Measurements from ENCODE around the gene TRIM2. TPM values are rescaled to one million over a fixed set of nuclear protein-coding genes. Genes with fewer than 3 reads are reported as not detected.

The TRIM2 gene
- total RNA-seq, 2 donors from 2014 or later: 54.5 to 70.4 TPM

DNA sequence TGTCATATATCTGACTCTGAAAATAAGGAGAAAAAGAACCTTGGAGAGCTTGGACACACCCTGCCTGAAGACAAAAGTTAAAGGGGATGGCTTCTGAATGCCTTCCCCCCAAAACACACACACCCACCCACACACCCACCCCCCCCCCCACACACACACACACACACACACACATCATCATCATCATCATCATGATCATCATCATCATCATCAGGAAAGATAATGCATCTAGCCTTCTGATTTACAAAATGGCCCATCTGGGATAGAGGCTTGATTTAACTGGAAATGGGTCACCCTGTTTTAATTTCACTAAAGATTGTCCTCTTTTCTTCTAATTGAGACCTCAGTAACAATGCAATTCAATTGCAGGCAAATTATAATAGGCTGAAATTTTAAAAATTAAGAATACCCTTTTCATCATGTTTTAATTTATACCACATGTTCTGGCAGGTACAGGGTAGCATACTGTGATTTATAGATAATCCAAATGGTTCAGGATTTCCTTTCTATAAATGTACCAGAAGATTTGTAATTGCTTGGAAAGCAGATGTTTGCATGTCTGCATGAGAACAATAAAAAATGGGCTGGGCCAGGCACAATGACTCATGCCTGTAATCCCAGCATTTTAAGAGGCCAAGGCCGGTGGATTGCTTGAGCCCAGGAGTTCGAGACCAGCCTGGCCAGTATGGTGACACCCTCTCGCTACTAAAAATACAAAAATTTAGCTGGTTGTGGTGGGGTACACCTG, 56.5 kb downstream of the TRIM2 start:
- 32% methylated on average over 3 of the region's 3 CpGs for whole genome bisulfite sequencing
- Histone ChIP-seq H3K36me3 (no peaks in the 10 kb centered on the region), H3K27ac (no peak overlapping the region), H3K9me3 (no peaks in the 10 kb centered on the region), H3K4me1 (replicated peaks) (no peaks in the 10 kb centered on the region), H3K4me3 (no peak overlapping the region), H3K27me3 (replicated peaks; ENCODE audit: insufficient read depth) (no peaks in the 10 kb centered on the region)
- no peak for DNase-seq (ENCODE audit: low spot score)
- peak; percentile 8 for TF ChIP-seq POLR2AphosphoS5 (IDR thresholded peaks at IDR 0.05)
- TF ChIP-seq, protein P1, sequence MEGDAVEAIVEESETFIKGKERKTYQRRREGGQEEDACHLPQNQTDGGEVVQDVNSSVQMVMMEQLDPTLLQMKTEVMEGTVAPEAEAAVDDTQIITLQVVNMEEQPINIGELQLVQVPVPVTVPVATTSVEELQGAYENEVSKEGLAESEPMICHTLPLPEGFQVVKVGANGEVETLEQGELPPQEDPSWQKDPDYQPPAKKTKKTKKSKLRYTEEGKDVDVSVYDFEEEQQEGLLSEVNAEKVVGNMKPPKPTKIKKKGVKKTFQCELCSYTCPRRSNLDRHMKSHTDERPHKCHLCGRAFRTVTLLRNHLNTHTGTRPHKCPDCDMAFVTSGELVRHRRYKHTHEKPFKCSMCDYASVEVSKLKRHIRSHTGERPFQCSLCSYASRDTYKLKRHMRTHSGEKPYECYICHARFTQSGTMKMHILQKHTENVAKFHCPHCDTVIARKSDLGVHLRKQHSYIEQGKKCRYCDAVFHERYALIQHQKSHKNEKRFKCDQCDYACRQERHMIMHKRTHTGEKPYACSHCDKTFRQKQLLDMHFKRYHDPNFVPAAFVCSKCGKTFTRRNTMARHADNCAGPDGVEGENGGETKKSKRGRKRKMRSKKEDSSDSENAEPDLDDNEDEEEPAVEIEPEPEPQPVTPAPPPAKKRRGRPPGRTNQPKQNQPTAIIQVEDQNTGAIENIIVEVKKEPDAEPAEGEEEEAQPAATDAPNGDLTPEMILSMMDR (IDR thresholded peaks at IDR 0.05): no peak
- intact Hi-C loops (cut with DNase I): no loop called here

DNA sequence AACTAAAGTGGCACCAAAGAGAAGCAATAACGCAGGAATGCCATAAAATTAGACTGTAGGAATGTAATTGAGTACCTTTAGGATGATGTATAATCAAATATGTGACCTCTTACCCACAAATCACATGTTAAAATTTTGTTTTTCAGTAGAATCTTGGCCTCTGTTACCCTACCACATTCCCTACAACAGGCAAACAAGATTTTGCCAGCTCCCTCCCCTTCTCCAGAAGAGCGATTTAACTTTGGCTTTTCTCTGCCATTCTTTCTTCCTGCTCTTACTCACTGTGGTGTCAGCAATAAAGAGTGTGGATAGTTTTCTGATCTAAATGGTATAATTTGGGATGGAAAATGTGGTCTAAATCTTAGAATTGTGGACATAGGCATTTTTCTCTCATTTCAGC, 57.2 kb downstream of the TRIM2 start:
- TF ChIP-seq, protein P1 (IDR thresholded peaks at IDR 0.05): no peak
- Histone ChIP-seq H3K9me3 (no peaks in the 10 kb centered on the region), H3K4me1 (replicated peaks) (no peaks in the 10 kb centered on the region), H3K4me3 (no peak overlapping the region), H3K36me3 (no peaks in the 10 kb centered on the region), H3K27me3 (replicated peaks; ENCODE audit: insufficient read depth) (no peaks in the 10 kb centered on the region), H3K27ac (no peak overlapping the region)
- 90% methylated on average over 2 of the region's 2 CpGs for WGBS
- DNase-seq (ENCODE audit: low spot score): no peak
- intact Hi-C loops (cut with DNase I): no loop called here

DNA sequence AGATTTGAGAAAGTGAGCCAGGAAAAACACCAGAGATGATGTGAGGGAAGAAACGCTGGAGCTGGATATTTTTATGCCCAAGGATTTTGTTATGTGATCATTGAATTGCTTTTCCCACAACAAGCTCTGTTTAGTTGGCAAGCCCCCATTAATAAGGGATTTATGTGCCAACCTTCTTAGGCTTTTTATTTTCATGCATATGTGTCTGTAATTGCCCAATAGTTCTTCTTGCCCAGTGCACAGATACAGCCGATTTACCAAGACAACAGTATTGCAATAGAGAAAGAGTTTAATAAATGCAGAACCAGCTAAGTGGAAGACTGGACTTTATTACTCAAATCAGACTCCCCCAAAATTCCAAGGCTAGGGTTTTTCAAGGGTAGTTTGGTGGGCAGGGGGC, 57.7 kb downstream of the TRIM2 start:
- TF ChIP-seq POLR2A (IDR thresholded peaks at IDR 0.05) (no peak), POLR2AphosphoS5 (IDR thresholded peaks at IDR 0.05) (no peak)
- TF ChIP-seq, protein P1 (IDR thresholded peaks at IDR 0.05): no peak
- H3K27me3 ChIP-seq (replicated peaks; ENCODE audit: insufficient read depth): no peaks in the 10 kb centered on the region
- H3K4me3 ChIP-seq: no peak overlapping the region
- H3K4me1 ChIP-seq (replicated peaks): no peaks in the 10 kb centered on the region
- 78% methylated on average over 2 of the region's 2 CpGs for WGBS
- DNase-seq (ENCODE audit: low spot score): no peak
- H3K9me3 ChIP-seq: no peaks in the 10 kb centered on the region
- intact Hi-C loops (cut with DNase I): no loop called here
- no peaks in the 10 kb centered on the region for H3K36me3 ChIP-seq
- H3K27ac ChIP-seq: no peak overlapping the region

DNA sequence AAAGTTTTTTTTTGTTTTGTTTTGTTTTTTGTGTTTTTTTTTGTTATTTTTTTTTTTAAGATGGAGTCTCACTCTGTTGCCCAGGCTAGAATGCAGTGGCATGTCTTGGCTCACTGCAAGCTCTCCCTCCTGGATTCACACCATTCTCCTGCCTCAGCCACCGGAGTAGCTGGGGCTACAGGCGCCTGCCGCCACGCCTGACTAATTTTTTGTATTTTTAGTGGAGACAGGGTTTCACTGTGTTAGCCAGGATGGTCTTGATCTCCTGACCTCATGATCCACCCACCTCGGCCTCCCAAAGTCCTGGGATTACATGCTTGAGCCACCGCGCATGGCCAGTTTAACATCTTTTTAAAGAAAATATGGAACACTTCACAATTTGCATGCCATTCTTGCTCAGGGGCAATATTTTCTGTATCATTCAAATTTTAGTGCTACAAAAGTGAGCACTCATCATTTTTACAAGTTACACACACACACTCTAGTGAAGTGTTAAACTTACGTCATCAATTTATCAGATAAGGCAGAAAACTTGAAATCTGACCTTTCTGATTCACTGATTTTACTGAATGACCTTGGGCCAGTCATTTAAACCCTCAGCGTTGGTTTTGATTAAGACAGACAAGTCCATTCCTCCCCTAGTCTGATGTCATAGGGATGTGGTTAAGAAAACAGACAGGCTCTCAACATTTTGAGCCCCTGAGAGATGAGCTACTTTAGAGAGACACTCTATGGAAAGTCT, 61.2 kb downstream of the TRIM2 start:
- no peak for TF ChIP-seq POLR2AphosphoS5 (IDR thresholded peaks at IDR 0.05)
- TF ChIP-seq POLR2A (IDR thresholded peaks at IDR 0.05): no peak
- TF ChIP-seq, protein P1 (IDR thresholded peaks at IDR 0.05): no peak
- intact Hi-C loops (cut with DNase I): no loop called here
- Histone ChIP-seq H3K9me3 (no peaks in the 10 kb centered on the region), H3K4me1 (replicated peaks) (peaks cover 22% of the 10 kb centered on the region), H3K27ac (no peak overlapping the region), H3K27me3 (replicated peaks; ENCODE audit: insufficient read depth) (no peaks in the 10 kb centered on the region), H3K36me3 (no peaks in the 10 kb centered on the region), H3K4me3 (no peak overlapping the region)
- DNase-seq (ENCODE audit: low spot score): no peak
- 91% methylated on average over 9 of the region's 9 CpGs for WGBS

DNA sequence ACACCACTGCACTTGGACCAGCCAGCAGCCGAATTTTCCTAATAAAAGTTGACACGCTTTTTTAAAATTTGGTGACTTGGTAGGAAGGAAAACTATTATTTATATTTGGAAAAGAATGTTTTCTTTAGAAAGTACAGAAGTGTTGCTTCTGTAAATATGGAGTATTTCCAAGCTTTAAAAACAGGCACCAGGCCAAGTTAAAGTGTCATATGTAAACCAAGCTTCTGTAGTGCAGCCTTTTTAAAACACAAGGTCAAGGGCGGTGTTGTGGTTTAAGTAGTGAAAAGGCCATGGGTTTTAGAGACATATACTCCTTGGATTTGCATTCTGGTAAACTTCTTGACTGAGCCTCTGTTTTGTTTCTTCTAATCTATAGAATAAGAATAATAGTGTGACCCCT, 62.7 kb downstream of the TRIM2 start:
- no peaks in the 10 kb centered on the region for H3K27me3 ChIP-seq (replicated peaks; ENCODE audit: insufficient read depth)
- H3K27ac ChIP-seq: peak overlapping the region; percentile 58 to 77
- TF ChIP-seq, protein P1 (IDR thresholded peaks at IDR 0.05): no peak
- TF ChIP-seq POLR2AphosphoS5 (IDR thresholded peaks at IDR 0.05): peak; percentile 51
- no peaks in the 10 kb centered on the region for H3K36me3 ChIP-seq
- no peak overlapping the region for H3K4me3 ChIP-seq
- DNase-seq (ENCODE audit: low spot score): peak; percentile 64
- H3K9me3 ChIP-seq: no peaks in the 10 kb centered on the region
- peaks cover 22% of the 10 kb centered on the region for H3K4me1 ChIP-seq (replicated peaks)
- intact Hi-C loops (cut with DNase I): no loop called here
- 30% methylated on average over 3 of the region's 3 CpGs for WGBS

Data from prostate gland (tissue), 2 donors.